Stimulated activated naive CD8-positive, alpha-beta T cell treated with anti-CD3 and anti-CD28 coated beads, Interleukin-15, Interleukin-2, amounts not matched to agents 100 ng/mL and 50 ng/mL, for 24 hours (primary cell): Measurements from ENCODE around the gene SGMS1.
"Not testable (repeated sequence)": the region's sequence is repeated elsewhere in the genome, so short reads cannot be mapped to it uniquely, and the experiment has no call there.

Experiments used
- H3K27ac Mint-ChIP-seq: one replicate; pipeline ENCODE4 v1.8.0; 2021; ENCODE audit warnings: mild to moderate bottlenecking, mixed read lengths
- H3K27me3 Mint-ChIP-seq: one replicate; pipeline ENCODE4 v1.8.0; 2021; ENCODE audit warnings: mixed read lengths
- H3K36me3 Mint-ChIP-seq: one replicate; pipeline ENCODE4 v1.8.0; 2021; ENCODE audit warnings: low read depth, mixed read lengths
- H3K4me1 Mint-ChIP-seq: one replicate; pipeline ENCODE4 v1.8.0; 2021; ENCODE audit warnings: low read depth, mixed read lengths
- H3K4me3 Mint-ChIP-seq: one replicate; pipeline ENCODE4 v1.8.0; 2021; ENCODE audit warnings: mild to moderate bottlenecking, mixed read lengths
- H3K9me3 Mint-ChIP-seq: one replicate; pipeline ENCODE4 v1.8.0; 2021; ENCODE audit warnings: mixed read lengths

The SGMS1 gene

GRCh38 chr10:50515420-50515819, 108.3 kb downstream of the SGMS1 start:
- H3K4me1 Mint-ChIP-seq, result peaks cover 31% of the 10 kb centered on the region
- H3K36me3 Mint-ChIP-seq, result peaks cover 18% of the 10 kb centered on the region
- H3K9me3 Mint-ChIP-seq, result no peaks in the 10 kb centered on the region
- H3K4me3 Mint-ChIP-seq, result no peak overlapping the region
- no peak overlapping the region for H3K27ac Mint-ChIP-seq
- H3K27me3 Mint-ChIP-seq, result no peaks in the 10 kb centered on the region

GRCh38 chr10:50514995-50515394, 108.8 kb downstream of the SGMS1 start:
- peaks cover 18% of the 10 kb centered on the region for H3K36me3 Mint-ChIP-seq
- no peak overlapping the region for H3K27ac Mint-ChIP-seq
- H3K9me3 Mint-ChIP-seq, result no peaks in the 10 kb centered on the region
- H3K4me3 Mint-ChIP-seq, result no peak overlapping the region
- peaks cover 35% of the 10 kb centered on the region for H3K4me1 Mint-ChIP-seq
- no peaks in the 10 kb centered on the region for H3K27me3 Mint-ChIP-seq

- Mint-ChIP-seq H3K36me3 (peaks cover 18% of the 10 kb centered on the region), H3K27me3 (no peaks in the 10 kb centered on the region), H3K4me1 (peaks cover 45% of the 10 kb centered on the region), H3K4me3 (no peak overlapping the region), H3K27ac (no peak overlapping the region), H3K9me3 (no peaks in the 10 kb centered on the region)
Observed at GRCh38 chr10:50513956-50514355, 109.8 kb downstream of the SGMS1 start.

GRCh38 chr10:50512743-50513416, 110.9 kb downstream of the SGMS1 start:
- no peak overlapping the region for H3K4me3 Mint-ChIP-seq

GRCh38 chr10:50512214-50512595, 111.6 kb downstream of the SGMS1 start:
- Mint-ChIP-seq H3K27me3 (no peaks in the 10 kb centered on the region), H3K9me3 (no peaks in the 10 kb centered on the region), H3K36me3 (peaks cover 14% of the 10 kb centered on the region), H3K4me1 (peaks cover 61% of the 10 kb centered on the region), H3K27ac (peak overlapping the region; percentile 17), H3K4me3 (peak overlapping the region; percentile 30)

More at GRCh38 chr10:50512743-50513416, 110.9 kb downstream of the SGMS1 start:
- no peaks in the 10 kb centered on the region for H3K9me3 Mint-ChIP-seq
- peaks cover 15% of the 10 kb centered on the region for H3K36me3 Mint-ChIP-seq
- H3K4me1 Mint-ChIP-seq, result peaks cover 54% of the 10 kb centered on the region
- no peaks in the 10 kb centered on the region for H3K27me3 Mint-ChIP-seq
- H3K27ac Mint-ChIP-seq, result peak overlapping the region; percentile 34

GRCh38 chr10:50511492-50512213, 112.1 kb downstream of the SGMS1 start:
- H3K4me3 Mint-ChIP-seq, result peak overlapping the region; percentile 30
- peaks cover 9% of the 10 kb centered on the region for H3K36me3 Mint-ChIP-seq
- H3K9me3 Mint-ChIP-seq, result no peaks in the 10 kb centered on the region
- no peaks in the 10 kb centered on the region for H3K27me3 Mint-ChIP-seq
- peaks cover 62% of the 10 kb centered on the region for H3K4me1 Mint-ChIP-seq
- peak overlapping the region; percentile 32 for H3K27ac Mint-ChIP-seq

GRCh38 chr10:50510517-50511473, 113.0 kb downstream of the SGMS1 start:
- Mint-ChIP-seq H3K9me3 (no peaks in the 10 kb centered on the region), H3K4me1 (peaks cover 68% of the 10 kb centered on the region), H3K4me3 (no peak overlapping the region), H3K27me3 (no peaks in the 10 kb centered on the region), H3K36me3 (peaks cover 11% of the 10 kb centered on the region), H3K27ac (peak overlapping the region; percentile 32)

GRCh38 chr10:50508315-50509051, 115.3 kb downstream of the SGMS1 start:
- Mint-ChIP-seq H3K27ac (no peak overlapping the region), H3K9me3 (no peaks in the 10 kb centered on the region), H3K27me3 (no peaks in the 10 kb centered on the region), H3K4me3 (peak overlapping the region; percentile 17), H3K4me1 (peaks cover 83% of the 10 kb centered on the region), H3K36me3 (peaks cover 17% of the 10 kb centered on the region)

GRCh38 chr10:50506861-50507573, 116.7 kb downstream of the SGMS1 start:
- no peaks in the 10 kb centered on the region for H3K9me3 Mint-ChIP-seq
- H3K36me3 Mint-ChIP-seq, result peaks cover 20% of the 10 kb centered on the region
- no peak overlapping the region for H3K27ac Mint-ChIP-seq
- H3K4me1 Mint-ChIP-seq, result peaks cover 83% of the 10 kb centered on the region
- H3K27me3 Mint-ChIP-seq, result no peaks in the 10 kb centered on the region
- H3K4me3 Mint-ChIP-seq, result no peak overlapping the region

GRCh38 chr10:50504389-50504788, 119.4 kb downstream of the SGMS1 start:
- Mint-ChIP-seq H3K4me1 (peaks cover 74% of the 10 kb centered on the region), H3K4me3 (no peak overlapping the region), H3K27me3 (no peaks in the 10 kb centered on the region), H3K27ac (no peak overlapping the region), H3K9me3 (no peaks in the 10 kb centered on the region), H3K36me3 (peaks cover 25% of the 10 kb centered on the region)

- Mint-ChIP-seq H3K9me3 (no peaks in the 10 kb centered on the region), H3K36me3 (peaks cover 25% of the 10 kb centered on the region), H3K27me3 (no peaks in the 10 kb centered on the region), H3K4me1 (peaks cover 69% of the 10 kb centered on the region), H3K27ac (no peak overlapping the region), H3K4me3 (no peak overlapping the region)
Observed at GRCh38 chr10:50503661-50504320, 120.0 kb downstream of the SGMS1 start.

- peak overlapping the region; percentile 26 for H3K27ac Mint-ChIP-seq
- not testable (repeated sequence) for H3K9me3 Mint-ChIP-seq, H3K4me3 Mint-ChIP-seq, H3K27me3 Mint-ChIP-seq
- peaks cover 70% of the 10 kb centered on the region for H3K4me1 Mint-ChIP-seq
- peaks cover 25% of the 10 kb centered on the region for H3K36me3 Mint-ChIP-seq
Observed at GRCh38 chr10:50503156-50503555, 120.6 kb downstream of the SGMS1 start.

GRCh38 chr10:50501924-50502452, 121.8 kb downstream of the SGMS1 start:
- H3K9me3 Mint-ChIP-seq, result no peaks in the 10 kb centered on the region
- peaks cover 21% of the 10 kb centered on the region for H3K36me3 Mint-ChIP-seq
- H3K27ac Mint-ChIP-seq, result peak overlapping the region; percentile 69
- H3K4me1 Mint-ChIP-seq, result peaks cover 71% of the 10 kb centered on the region
- no peak overlapping the region for H3K4me3 Mint-ChIP-seq
- no peaks in the 10 kb centered on the region for H3K27me3 Mint-ChIP-seq
